Left colon (tissue), 2 donors: ENCODE results near the gene MFSD6L. TPM values are rescaled to one million over a fixed set of nuclear protein-coding genes. Genes with fewer than 3 reads are reported as not detected.

Experiments
- ATAC-seq: fragments of 200-7000 bp; cut with Tn5 transposase; one replicate; pipeline ENCODE4 v1.9.1; 2020; ENCODE audit warnings: mild to moderate bottlenecking, moderate library complexity
- DNase-seq, 2 donors: peaks; one replicate each; pipeline ENCODE4 v3.0.0-alpha.2; 2020
- intact Hi-C, 2 donors: fragments of 100-400 bp; cut with DNase I in 1 of 2; cut with micrococcal nuclease in 1 of 2; formaldehyde crosslinking; loops; one replicate each; pipeline versions ENCODE4 v1.11.2 to v1.14.0; 2022; cut with DNase I, micrococcal nuclease
- total RNA-seq, 2 donors: library from RNA; stranded (reverse); fragmentation: NEBNext Ultra II Directional; extraction: Animal tissue kit (Norgen Biotek cat#: 25700); gene quantifications; one replicate each; pipeline ENCODE4 v1.2.1, GENCODE V29; 2021
- donor health status: DM: no; HTN: no; CAD: no.
- donor health status: DM: yes; HTN: yes; CAD: no.

Gene MFSD6L
- total RNA-seq, 2 donors from 2014 or later: 5.1 to 6.8 TPM

GRCh38 chr17:8799570-8800212 is 526 bp upstream of the MFSD6L start:
- intact Hi-C loops: no loop called here
- ATAC-seq (peak; percentile 14), DNase-seq (no peak)

- DNase-seq (no peak), ATAC-seq (no peak)
- intact Hi-C loops: no loop called here
These were observed 854 bp downstream of the MFSD6L start for GRCh38 chr17:8798176-8798845.

GRCh38 chr17:8797621-8798175 is 1.5 kb downstream of the MFSD6L start:
- ATAC-seq (no peak), DNase-seq (no peak)
- intact Hi-C loops: no loop called here

GRCh38 chr17:8794636-8795035 is 4.5 kb downstream of the MFSD6L start:
- no peak for ATAC-seq
- no peak for DNase-seq
- intact Hi-C loops: no loop called here

GRCh38 chr17:8793649-8794048 is 5.5 kb downstream of the MFSD6L start:
- DNase-seq (no peak), ATAC-seq (no peak)
- intact Hi-C loops: no loop called here

- DNase-seq (no peak), ATAC-seq (no peak)
- intact Hi-C loops: no loop called here
These were observed 6.5 kb downstream of the MFSD6L start for GRCh38 chr17:8792646-8793045.

GRCh38 chr17:8791910-8792270 is 7.3 kb downstream of the MFSD6L start:
- no peak for DNase-seq
- intact Hi-C loops: no loop called here
- no peak for ATAC-seq

GRCh38 chr17:8791248-8791909 is 7.8 kb downstream of the MFSD6L start:
- intact Hi-C loops: no loop called here
- no peak for DNase-seq
- ATAC-seq: no peak

GRCh38 chr17:8789743-8790142 is 9.4 kb downstream of the MFSD6L start:
- ATAC-seq (peak; percentile 62), DNase-seq (no peak)
- intact Hi-C loops: no loop called here

GRCh38 chr17:8788998-8789397 is 10.2 kb downstream of the MFSD6L start:
- no peak for DNase-seq
- intact Hi-C loops: no loop called here
- ATAC-seq: peak; percentile 59

- intact Hi-C loops: no loop called here
- peak; percentile 79 for ATAC-seq
- peak in 1 of 2 donors; percentile 83 for DNase-seq
These were observed 13.4 kb downstream of the MFSD6L start for GRCh38 chr17:8785547-8786413.

GRCh38 chr17:8782176-8782575 is 17.0 kb downstream of the MFSD6L start:
- no peak for ATAC-seq
- no peak for DNase-seq
- intact Hi-C loops: no loop called here

GRCh38 chr17:8781776-8782175 is 17.4 kb downstream of the MFSD6L start:
- intact Hi-C loops: no loop called here
- DNase-seq: no peak
- ATAC-seq: no peak

GRCh38 chr17:8776881-8777280 is 22.3 kb downstream of the MFSD6L start:
- no peak for ATAC-seq
- intact Hi-C loops: no loop called here
- no peak for DNase-seq

GRCh38 chr17:8776248-8776647 is 22.9 kb downstream of the MFSD6L start:
- DNase-seq (no peak), ATAC-seq (no peak)
- intact Hi-C loops: no loop called here

GRCh38 chr17:8766731-8767130 is 32.4 kb downstream of the MFSD6L start:
- ATAC-seq (no peak), DNase-seq (no peak)
- intact Hi-C loops: no loop called here

- intact Hi-C loops: no loop called here
- no peak for ATAC-seq
These were observed 37.2 kb downstream of the MFSD6L start for GRCh38 chr17:8762012-8762411.

GRCh38 chr17:8758137-8758596 is 41.0 kb downstream of the MFSD6L start, which contains the start of gene SPDYE4:
TSS of gene SPDYE4 (minus strand) at chr17:8758546. CDS start at chr17:8758382, 164 bp downstream.
- DNase-seq (no peak), ATAC-seq (no peak)
- intact Hi-C loops: no loop called here

More at GRCh38 chr17:8762012-8762411, 37.2 kb downstream of the MFSD6L start:
- DNase-seq: no peak

GRCh38 chr17:8757189-8757588 is 42.0 kb downstream of the MFSD6L start:
- intact Hi-C loops: no loop called here
- DNase-seq (no peak), ATAC-seq (no peak)
